Cardiac muscle cell (in vitro differentiated cells and primary cell): ENCODE data around the gene CFAP300. TPM values are rescaled to one million over a fixed set of nuclear protein-coding genes. Genes with fewer than 3 reads are reported as not detected.

Experiments
- DNase-seq, 2 donors: peaks; one replicate each; pipeline versions ENCODE4 v3.0.0 to v3.0.0-alpha.2; 2010 to 2017; ENCODE audit warnings: low read depth in 1 of 2, low spot score in 1 of 2
- H3K27ac ChIP-seq: fragments of 200-600 bp; sonication (generic); 2 replicates; pipeline ENCODE4 v1.5.1; 2016
- H3K27me3 ChIP-seq: fragments of 200-600 bp; sonication (generic); 2 replicates; pipeline ENCODE4 v1.6.0; 2016; ENCODE audit warnings: control low read depth
- H3K36me3 ChIP-seq: fragments of 200-600 bp; sonication (generic); 2 replicates; pipeline ENCODE4 v1.5.1; 2016; ENCODE audit warnings: control low read depth
- H3K4me1 ChIP-seq: fragments of 200-600 bp; sonication (generic); 2 replicates; pipeline ENCODE4 v1.8.1; 2017; ENCODE audit warnings: low read depth, mild to moderate bottlenecking, mixed run types
- H3K4me3 ChIP-seq: fragments of 200-600 bp; sonication (generic); 2 replicates; pipeline ENCODE4 v1.5.1; 2016; ENCODE audit warnings: mild to moderate bottlenecking
- H3K9me3 ChIP-seq: fragments of 200-600 bp; sonication (generic); 2 replicates; pipeline ENCODE4 v1.5.1; 2017; ENCODE audit warnings: low read depth, mild to moderate bottlenecking, control low read depth
- polyA plus RNA-seq: library from polyadenylated mRNA; unstranded; fragments of >200 nt; fragmentation: Nextera tagmentation; extraction: Ambion mirVana; gene quantifications from 2 replicates; pipeline ENCODE4 v1.2.1, GENCODE V29; 2016
- total RNA-seq: library from RNA; depleted of rRNA; stranded (reverse); fragments of >200 nt; gene quantifications from 2 replicates; pipeline ENCODE4 v1.2.3, GENCODE V29; 2016
- TF ChIP-seq, protein P1 (sequence below): IDR thresholded peaks from 2 replicates; pipeline ENCODE4 v1.5.1; 2012; ENCODE audit warnings: low read depth, mild to moderate bottlenecking, low read length

The CFAP300 gene
- total and polyA plus RNA-seq, 2 experiments from 2014 or later: 2.9 to 3.1 TPM

- Histone ChIP-seq H3K4me1 (peaks cover 11% of the 10 kb centered on the region), H3K27me3 (no peaks in the 10 kb centered on the region), H3K9me3 (no peaks in the 10 kb centered on the region), H3K27ac (no peak overlapping the region), H3K4me3 (no peak overlapping the region), H3K36me3 (no peaks in the 10 kb centered on the region)
- TF ChIP-seq, protein P1, sequence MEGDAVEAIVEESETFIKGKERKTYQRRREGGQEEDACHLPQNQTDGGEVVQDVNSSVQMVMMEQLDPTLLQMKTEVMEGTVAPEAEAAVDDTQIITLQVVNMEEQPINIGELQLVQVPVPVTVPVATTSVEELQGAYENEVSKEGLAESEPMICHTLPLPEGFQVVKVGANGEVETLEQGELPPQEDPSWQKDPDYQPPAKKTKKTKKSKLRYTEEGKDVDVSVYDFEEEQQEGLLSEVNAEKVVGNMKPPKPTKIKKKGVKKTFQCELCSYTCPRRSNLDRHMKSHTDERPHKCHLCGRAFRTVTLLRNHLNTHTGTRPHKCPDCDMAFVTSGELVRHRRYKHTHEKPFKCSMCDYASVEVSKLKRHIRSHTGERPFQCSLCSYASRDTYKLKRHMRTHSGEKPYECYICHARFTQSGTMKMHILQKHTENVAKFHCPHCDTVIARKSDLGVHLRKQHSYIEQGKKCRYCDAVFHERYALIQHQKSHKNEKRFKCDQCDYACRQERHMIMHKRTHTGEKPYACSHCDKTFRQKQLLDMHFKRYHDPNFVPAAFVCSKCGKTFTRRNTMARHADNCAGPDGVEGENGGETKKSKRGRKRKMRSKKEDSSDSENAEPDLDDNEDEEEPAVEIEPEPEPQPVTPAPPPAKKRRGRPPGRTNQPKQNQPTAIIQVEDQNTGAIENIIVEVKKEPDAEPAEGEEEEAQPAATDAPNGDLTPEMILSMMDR: peak; percentile 38
- peak; percentile 65 to 66 for DNase-seq
These were observed 39.4 kb upstream of the CFAP300 start for GRCh38 chr11:102007567-102008437.

GRCh38 chr11:102010776-102011494, 36.3 kb upstream of the CFAP300 start:
- Histone ChIP-seq H3K36me3 (no peaks in the 10 kb centered on the region), H3K9me3 (no peaks in the 10 kb centered on the region), H3K27me3 (no peaks in the 10 kb centered on the region), H3K4me1 (peaks cover 11% of the 10 kb centered on the region), H3K27ac (no peak overlapping the region), H3K4me3 (no peak overlapping the region)
- TF ChIP-seq, protein P1: no peak
- DNase-seq: peak; percentile 68 to 83

DNA sequence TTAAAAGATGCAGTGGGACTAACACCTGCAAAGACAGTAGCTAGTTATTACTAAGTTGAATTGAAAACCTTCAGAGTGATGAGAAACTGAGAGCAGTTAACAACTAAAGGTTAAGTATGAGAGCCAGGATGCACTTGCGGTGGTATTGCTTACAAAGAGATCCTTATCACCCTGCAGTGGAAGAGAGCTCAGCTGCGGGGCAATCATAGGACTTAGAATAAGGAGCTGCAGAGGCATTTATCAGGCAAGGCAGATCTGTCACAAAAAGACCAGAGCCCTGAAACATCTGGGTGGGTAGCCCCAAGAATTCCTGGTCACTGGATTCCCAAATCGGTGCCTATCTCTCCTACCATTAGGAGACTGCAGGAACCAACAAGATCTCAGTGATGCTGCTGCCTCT, 34.3 kb upstream of the CFAP300 start:
- Histone ChIP-seq H3K4me1 (peaks cover 11% of the 10 kb centered on the region), H3K27ac (no peak overlapping the region), H3K4me3 (no peak overlapping the region), H3K27me3 (no peaks in the 10 kb centered on the region), H3K36me3 (no peaks in the 10 kb centered on the region), H3K9me3 (no peaks in the 10 kb centered on the region)
- DNase-seq: no peak
- TF ChIP-seq, protein P1: no peak

- H3K27ac ChIP-seq: no peak overlapping the region
- no peak for DNase-seq
- H3K36me3 ChIP-seq: no peaks in the 10 kb centered on the region
- H3K27me3 ChIP-seq: no peaks in the 10 kb centered on the region
- TF ChIP-seq, protein P1: no peak
- H3K4me3 ChIP-seq: no peak overlapping the region
- H3K4me1 ChIP-seq: peaks cover 11% of the 10 kb centered on the region
- no peaks in the 10 kb centered on the region for H3K9me3 ChIP-seq
These were observed 32.5 kb upstream of the CFAP300 start for GRCh38 chr11:102014756-102015155.

DNA sequence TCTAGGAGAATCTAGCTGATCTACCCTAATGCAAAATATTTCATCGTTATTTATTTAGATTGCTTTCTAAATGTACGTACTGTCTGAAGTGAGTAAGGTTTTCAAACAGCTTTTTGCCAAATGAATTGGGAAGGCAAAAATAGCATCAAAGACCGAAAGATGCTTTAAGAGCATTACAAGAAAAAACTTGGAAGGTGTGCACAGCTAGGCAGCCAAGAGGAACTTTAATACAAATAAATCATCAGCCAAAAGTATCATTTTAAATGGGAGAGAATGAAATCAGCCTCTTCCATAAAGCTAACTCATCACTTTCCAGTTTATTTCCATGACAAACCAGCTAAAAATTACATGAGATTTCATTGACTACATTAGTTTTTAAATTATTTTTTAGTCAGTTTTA, 30.2 kb upstream of the CFAP300 start:
- no peaks in the 10 kb centered on the region for H3K4me1 ChIP-seq
- DNase-seq: no peak
- TF ChIP-seq, protein P1: no peak
- H3K36me3 ChIP-seq: no peaks in the 10 kb centered on the region
- no peak overlapping the region for H3K4me3 ChIP-seq
- H3K9me3 ChIP-seq: no peaks in the 10 kb centered on the region
- H3K27me3 ChIP-seq: no peaks in the 10 kb centered on the region
- no peak overlapping the region for H3K27ac ChIP-seq
